IPS-20b (cell line): Measurements from ENCODE around the gene MROH2B.

ENCODE experiments used
- H3K27ac ChIP-seq: one replicate; pipeline ENCODE4 v1.5.1; 2013; ENCODE audit warnings: low read length
- H3K27me3 ChIP-seq: 2 replicates; pipeline ENCODE4 v1.6.1; 2013; ENCODE audit warnings: mild to moderate bottlenecking, low read length, inconsistent platforms; ENCODE audit not compliant: insufficient read depth
- H3K36me3 ChIP-seq: 2 replicates; pipeline ENCODE4 v1.6.1; 2013; ENCODE audit warnings: low read depth, mild to moderate bottlenecking, inconsistent platforms, low read length, moderate library complexity; ENCODE audit not compliant: insufficient read depth
- H3K4me1 ChIP-seq: 2 replicates; pipeline ENCODE4 v1.6.1; 2013; ENCODE audit warnings: mild to moderate bottlenecking, control low read depth, inconsistent platforms, low read length, moderate library complexity; ENCODE audit not compliant: insufficient read depth
- H3K4me3 ChIP-seq: 2 replicates; pipeline ENCODE4 v1.5.1; 2013; ENCODE audit warnings: mild to moderate bottlenecking, low read length, inconsistent platforms
- H3K9ac ChIP-seq: 2 replicates; pipeline ENCODE4 v1.6.1; 2013; ENCODE audit warnings: low read depth, mild to moderate bottlenecking, inconsistent platforms, low read length, moderate library complexity
- H3K9me3 ChIP-seq: 2 replicates; pipeline ENCODE4 v1.6.1; 2013; ENCODE audit warnings: mild to moderate bottlenecking, low read depth, low read length, inconsistent platforms; ENCODE audit not compliant: insufficient read depth

Gene MROH2B

GRCh38 chr5:40957048-40957447 is 114.1 kb downstream of the MROH2B start:
- Histone ChIP-seq H3K27me3 (no peaks in the 10 kb centered on the region), H3K9me3 (0 out of 2 replicates have a peak, but pooled peaks cover 3% of the 10 kb centered on the region), H3K9ac (no peak overlapping the region), H3K4me3 (no peak overlapping the region), H3K4me1 (no peaks in the 10 kb centered on the region), H3K36me3 (no peaks in the 10 kb centered on the region), H3K27ac (no peak overlapping the region)

- no peak overlapping the region for H3K27ac ChIP-seq
- no peaks in the 10 kb centered on the region for H3K27me3 ChIP-seq
- H3K4me1 ChIP-seq: no peaks in the 10 kb centered on the region
- no peaks in the 10 kb centered on the region for H3K36me3 ChIP-seq
- no peak overlapping the region for H3K9ac ChIP-seq
- H3K4me3 ChIP-seq: no peak overlapping the region
- H3K9me3 ChIP-seq: 0 out of 2 replicates have a peak, but pooled peaks cover 3% of the 10 kb centered on the region
These were observed 115.8 kb downstream of the MROH2B start for GRCh38 chr5:40955313-40955712.
